VCaP (cell line): ENCODE measurements around the gene SARNP.

Source experiments
- H3K27ac ChIP-seq: fragments of 450-650 bp; 2 replicates; pipeline ENCODE4 v1.5.1; 2017
- TF ChIP-seq, protein P1 (sequence below): fragments of 450-650 bp; conservative IDR thresholded peaks from 2 replicates; pipeline ENCODE4 v1.5.1; 2017; ENCODE audit warnings: mild to moderate bottlenecking, moderate library complexity

Gene SARNP

DNA sequence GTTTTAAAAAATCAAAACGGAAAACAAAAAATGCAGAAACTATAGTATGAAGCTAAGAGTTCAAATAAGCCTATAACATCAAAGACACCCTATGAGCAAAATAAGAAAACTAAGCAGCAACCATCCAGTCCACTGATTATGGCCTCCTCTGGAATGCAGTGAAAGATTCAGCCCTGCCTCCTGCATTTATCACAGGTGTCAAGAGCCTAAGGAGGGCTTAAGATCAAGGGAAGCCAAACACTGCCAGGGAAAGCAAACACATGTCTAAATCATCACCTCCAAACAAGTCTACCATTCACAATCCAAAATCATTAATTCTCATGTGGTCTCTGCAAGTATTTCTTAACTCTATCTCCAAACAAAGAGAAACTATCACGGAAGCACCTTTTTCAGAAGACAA lies 28.4 kb downstream of the SARNP start:
- no peak overlapping the region for H3K27ac ChIP-seq
- TF ChIP-seq, protein P1, sequence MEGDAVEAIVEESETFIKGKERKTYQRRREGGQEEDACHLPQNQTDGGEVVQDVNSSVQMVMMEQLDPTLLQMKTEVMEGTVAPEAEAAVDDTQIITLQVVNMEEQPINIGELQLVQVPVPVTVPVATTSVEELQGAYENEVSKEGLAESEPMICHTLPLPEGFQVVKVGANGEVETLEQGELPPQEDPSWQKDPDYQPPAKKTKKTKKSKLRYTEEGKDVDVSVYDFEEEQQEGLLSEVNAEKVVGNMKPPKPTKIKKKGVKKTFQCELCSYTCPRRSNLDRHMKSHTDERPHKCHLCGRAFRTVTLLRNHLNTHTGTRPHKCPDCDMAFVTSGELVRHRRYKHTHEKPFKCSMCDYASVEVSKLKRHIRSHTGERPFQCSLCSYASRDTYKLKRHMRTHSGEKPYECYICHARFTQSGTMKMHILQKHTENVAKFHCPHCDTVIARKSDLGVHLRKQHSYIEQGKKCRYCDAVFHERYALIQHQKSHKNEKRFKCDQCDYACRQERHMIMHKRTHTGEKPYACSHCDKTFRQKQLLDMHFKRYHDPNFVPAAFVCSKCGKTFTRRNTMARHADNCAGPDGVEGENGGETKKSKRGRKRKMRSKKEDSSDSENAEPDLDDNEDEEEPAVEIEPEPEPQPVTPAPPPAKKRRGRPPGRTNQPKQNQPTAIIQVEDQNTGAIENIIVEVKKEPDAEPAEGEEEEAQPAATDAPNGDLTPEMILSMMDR = no peak

DNA sequence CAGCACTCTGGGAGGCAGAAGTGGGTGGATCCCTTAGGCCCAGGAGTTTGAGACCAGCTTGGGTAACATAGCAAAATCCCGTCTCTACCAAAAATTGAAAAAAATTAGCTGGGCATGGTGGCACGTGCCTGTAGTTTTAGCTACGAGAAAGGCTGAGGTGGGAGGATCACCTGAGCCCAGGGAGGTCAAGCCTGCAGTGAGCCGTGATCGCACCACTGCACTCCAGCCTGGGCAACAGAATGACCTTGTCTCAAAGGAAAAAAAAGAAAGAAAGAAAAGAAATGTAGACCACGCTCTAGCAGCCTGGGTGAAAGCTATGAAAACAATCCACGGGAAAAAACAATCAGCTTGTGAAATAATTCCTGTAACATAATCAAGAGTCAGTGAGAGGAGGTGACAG lies 29.0 kb downstream of the SARNP start:
- no peak overlapping the region for H3K27ac ChIP-seq
- TF ChIP-seq, protein P1 = no peak

- TF ChIP-seq, protein P1 = no peak
- no peak overlapping the region for H3K27ac ChIP-seq
Measured at GRCh38 chr12:55780685-55781084, 36.8 kb downstream of the SARNP start.

DNA sequence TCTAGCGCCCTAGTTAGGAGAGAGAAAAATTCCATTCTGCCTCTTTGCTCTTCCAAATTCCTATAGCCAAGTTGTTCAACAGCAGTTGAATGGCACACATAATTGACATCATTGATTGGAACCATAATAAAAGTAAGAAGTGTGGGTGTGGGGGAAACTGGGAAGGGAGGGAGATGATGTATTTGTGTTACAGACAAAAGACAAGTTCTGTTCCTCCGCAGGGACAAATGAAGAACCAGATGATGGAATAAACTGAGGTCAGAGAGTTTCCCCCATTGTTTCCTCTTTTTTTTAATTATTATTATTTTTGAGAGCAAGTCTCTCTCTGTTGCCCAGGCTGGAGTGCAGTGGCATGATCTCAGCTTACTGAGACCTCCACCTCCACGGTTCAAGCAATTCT lies 39.7 kb downstream of the SARNP start:
- TF ChIP-seq, protein P1 = no peak
- H3K27ac ChIP-seq = no peak overlapping the region

- H3K27ac ChIP-seq = no peak overlapping the region
- TF ChIP-seq, protein P1 = no peak
Measured at GRCh38 chr12:55771736-55772135, 45.8 kb downstream of the SARNP start.

GRCh38 chr12:55767156-55767555 lies 50.4 kb downstream of the SARNP start:
- TF ChIP-seq, protein P1 = no peak
- peak overlapping the region; percentile 62 for H3K27ac ChIP-seq

DNA sequence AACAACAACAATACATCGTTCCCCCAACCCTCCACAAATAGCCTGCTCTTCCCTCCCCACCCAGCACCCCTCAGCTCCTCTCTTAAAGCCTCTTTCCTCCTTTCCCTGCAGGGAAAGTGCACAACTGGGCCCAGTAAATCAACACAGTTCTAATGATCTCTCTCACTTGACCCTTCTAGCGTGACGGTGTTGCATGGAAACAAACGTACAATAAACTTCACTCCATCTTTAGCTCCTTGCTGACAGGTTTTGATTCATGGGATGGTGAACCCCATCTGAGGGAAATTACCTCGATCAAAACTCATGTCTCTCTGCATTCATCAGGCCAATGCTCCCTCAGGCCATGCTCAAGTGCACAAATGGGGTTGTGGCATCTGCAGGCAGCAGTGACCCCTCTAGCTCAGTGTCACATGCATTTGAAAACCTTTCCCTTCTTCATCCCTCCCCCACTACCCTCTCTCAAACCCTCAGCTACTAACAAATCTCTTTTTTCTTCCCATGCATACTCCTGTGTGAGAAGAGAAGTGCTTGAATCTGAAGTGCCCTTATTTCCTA lies 51.7 kb downstream of the SARNP start:
- H3K27ac ChIP-seq = peak overlapping the region; percentile 62; the same call in 1 of the 2 replicates
- TF ChIP-seq, protein P1 = no peak
